HUES48 (cell line): ENCODE data around the gene CACNB4.
"Not testable (repeated sequence)": the region's sequence is repeated elsewhere in the genome, so short reads cannot be mapped to it uniquely, and the experiment has no call there.

Experiments used
- H3K27ac ChIP-seq: one replicate; pipeline ENCODE4 v1.7.0; 2013; ENCODE audit warnings: low read depth, low read length, inconsistent platforms
- H3K27me3 ChIP-seq: 2 replicates; pipeline ENCODE4 v1.6.1; 2013; ENCODE audit warnings: mild to moderate bottlenecking, low read length; ENCODE audit not compliant: control insufficient read depth, insufficient read depth
- H3K36me3 ChIP-seq: 2 replicates; pipeline ENCODE4 v1.6.1; 2013; ENCODE audit warnings: low read length; ENCODE audit not compliant: control insufficient read depth, insufficient read depth
- H3K4me1 ChIP-seq: 2 replicates; pipeline ENCODE4 v1.6.1; 2013; ENCODE audit warnings: mild to moderate bottlenecking, low read length; ENCODE audit not compliant: control insufficient read depth, insufficient read depth
- H3K4me3 ChIP-seq: 2 replicates; pipeline ENCODE4 v1.5.1; 2013; ENCODE audit warnings: mild to moderate bottlenecking, low read depth, low read length
- H3K9ac ChIP-seq: 2 replicates; pipeline ENCODE4 v1.6.1; 2013; ENCODE audit warnings: mild to moderate bottlenecking, low read depth, low read length, moderate library complexity
- H3K9me3 ChIP-seq: 2 replicates; pipeline ENCODE4 v1.6.1; 2013; ENCODE audit warnings: low read length; ENCODE audit not compliant: control insufficient read depth, insufficient read depth

Gene CACNB4

GRCh38 chr2:151952691-151953456 is 146.0 kb downstream of the CACNB4 start:
- no peak overlapping the region for H3K9ac ChIP-seq
- H3K4me3 ChIP-seq = no peak overlapping the region
- peaks cover under 1% of the 10 kb centered on the region; the same call in 1 of the 2 replicates for H3K4me1 ChIP-seq

GRCh38 chr2:151947813-151948165 is 151.1 kb downstream of the CACNB4 start:
- Histone ChIP-seq H3K27ac (no peak overlapping the region), H3K4me3 (no peak overlapping the region), H3K36me3 (no peaks in the 10 kb centered on the region)

More at GRCh38 chr2:151952691-151953456, 146.0 kb downstream of the CACNB4 start:
- no peaks in the 10 kb centered on the region for H3K36me3 ChIP-seq
- no peak overlapping the region for H3K27ac ChIP-seq
- H3K9me3 ChIP-seq = no peaks in the 10 kb centered on the region
- no peaks in the 10 kb centered on the region for H3K27me3 ChIP-seq

DNA sequence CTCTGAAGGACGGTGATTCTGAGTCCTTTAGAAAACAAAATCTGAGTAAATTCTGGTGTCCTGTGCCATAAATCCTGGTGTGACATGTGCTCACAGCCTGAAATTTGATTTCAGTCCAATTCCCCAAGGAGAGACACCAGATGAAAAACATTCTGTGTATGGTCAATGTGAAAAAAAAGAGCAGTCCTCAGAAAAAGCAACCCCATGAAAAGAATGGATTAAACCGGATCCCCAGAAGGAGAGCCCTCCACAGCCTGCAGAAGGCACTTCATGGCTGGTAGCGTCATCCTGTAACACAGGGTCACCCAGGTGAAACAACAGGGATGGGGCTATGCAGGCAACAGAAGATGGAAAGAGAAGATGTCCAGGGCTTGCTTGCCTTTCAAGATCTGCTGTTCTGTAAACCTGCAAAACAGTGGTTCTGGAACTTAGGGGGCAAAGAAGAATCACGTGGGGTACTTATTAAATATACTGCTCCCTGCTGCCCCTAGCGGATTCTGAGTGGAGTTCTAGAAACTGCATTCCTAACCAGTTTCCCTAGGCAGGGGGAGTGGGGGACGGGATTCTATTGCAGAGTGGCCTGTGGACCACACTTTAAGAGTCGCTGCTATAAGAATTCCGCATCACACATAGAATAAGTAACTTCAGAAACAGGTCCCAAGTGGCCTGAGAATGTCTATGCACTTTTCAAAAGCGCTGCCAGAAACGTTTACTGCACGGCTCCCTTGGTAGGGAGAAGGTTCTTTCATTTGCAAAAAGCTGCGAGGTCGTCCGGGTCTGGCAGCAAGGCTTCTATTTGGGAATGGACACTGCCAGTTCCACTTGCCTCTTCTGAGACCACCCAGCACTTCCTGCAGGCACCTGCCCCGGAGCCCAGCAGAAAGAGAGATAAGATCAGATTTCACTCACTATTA is 151.7 kb downstream of the CACNB4 start:
- Histone ChIP-seq H3K9me3 (peaks cover 3% of the 10 kb centered on the region; the same call in 1 of the 2 replicates), H3K27ac (no peak overlapping the region), H3K9ac (no peak overlapping the region), H3K36me3 (no peaks in the 10 kb centered on the region), H3K27me3 (no peaks in the 10 kb centered on the region), H3K4me1 (peaks cover 7% of the 10 kb centered on the region), H3K4me3 (peak overlapping the region; percentile 45; the same call in 1 of the 2 replicates)

More at GRCh38 chr2:151947813-151948165, 151.1 kb downstream of the CACNB4 start:
- peaks cover 3% of the 10 kb centered on the region; the same call in 1 of the 2 replicates for H3K9me3 ChIP-seq
- H3K4me1 ChIP-seq = peaks cover 7% of the 10 kb centered on the region
- no peak overlapping the region for H3K9ac ChIP-seq
- no peaks in the 10 kb centered on the region for H3K27me3 ChIP-seq

DNA sequence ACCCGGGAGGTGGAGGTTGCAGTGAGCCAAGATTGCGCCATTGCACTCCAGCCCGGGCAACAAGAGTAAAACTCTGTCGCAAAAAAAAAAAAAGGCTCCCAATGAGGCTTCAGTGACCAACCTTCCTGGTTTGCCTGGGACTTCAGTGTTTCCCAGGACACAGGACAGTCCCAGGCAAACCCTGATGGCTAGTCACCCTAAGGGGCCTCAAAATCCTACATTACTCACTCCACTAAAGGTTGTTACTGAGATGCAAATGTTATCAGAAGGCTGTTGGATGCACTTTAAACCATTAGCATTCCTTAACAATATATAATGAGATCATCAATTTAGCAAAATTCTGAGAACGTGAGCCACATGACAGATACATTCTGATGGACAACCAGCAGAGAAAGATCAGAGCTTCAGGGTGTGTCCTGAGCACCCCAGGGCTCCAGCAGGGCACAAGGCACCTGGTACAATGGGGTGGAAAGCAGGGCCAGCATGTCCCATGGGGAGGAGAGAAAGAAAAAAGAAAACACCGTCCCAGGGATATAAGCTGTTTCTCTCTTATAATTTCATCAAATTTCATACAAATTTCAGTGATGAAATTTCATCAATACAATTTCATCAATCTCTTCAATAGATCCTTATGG is 152.5 kb downstream of the CACNB4 start:
- Histone ChIP-seq H3K27ac (no peak overlapping the region), H3K36me3 (no peaks in the 10 kb centered on the region), H3K4me1 (peaks cover 7% of the 10 kb centered on the region), H3K9ac (no peak overlapping the region), H3K4me3 (no peak overlapping the region), H3K27me3 (no peaks in the 10 kb centered on the region), H3K9me3 (peaks cover 7% of the 10 kb centered on the region; the same call in 1 of the 2 replicates)

DNA sequence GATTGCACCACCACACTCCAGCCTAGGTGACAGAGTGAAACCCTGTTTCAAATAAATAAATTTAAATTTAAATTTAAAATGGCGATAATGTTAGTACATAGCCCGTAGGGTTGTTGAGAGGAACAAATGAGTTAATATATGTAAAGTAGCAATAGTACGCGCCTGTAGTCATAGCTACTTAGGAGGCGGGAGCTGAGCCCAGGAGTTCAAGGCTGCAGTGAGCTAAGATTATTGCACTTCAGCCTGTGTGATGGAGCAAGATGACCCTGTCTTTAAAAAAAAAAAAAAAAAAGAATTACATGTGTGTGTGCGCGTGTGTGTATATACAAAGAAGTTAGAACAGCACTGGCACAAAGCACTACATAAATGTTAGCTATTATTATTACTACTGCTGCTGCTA is 153.2 kb downstream of the CACNB4 start:
- Histone ChIP-seq H3K27ac (no peak overlapping the region), H3K27me3 (no peaks in the 10 kb centered on the region), H3K9me3 (peaks cover 7% of the 10 kb centered on the region; the same call in 1 of the 2 replicates), H3K4me3 (no peak overlapping the region), H3K4me1 (peaks cover 7% of the 10 kb centered on the region), H3K9ac (no peak overlapping the region), H3K36me3 (no peaks in the 10 kb centered on the region)

GRCh38 chr2:151945186-151945585 is 153.7 kb downstream of the CACNB4 start:
- Histone ChIP-seq H3K27ac (no peak overlapping the region), H3K9ac (no peak overlapping the region), H3K4me1 (peaks cover 7% of the 10 kb centered on the region), H3K4me3 (no peak overlapping the region), H3K9me3 (peaks cover 7% of the 10 kb centered on the region; the same call in 1 of the 2 replicates), H3K27me3 (no peaks in the 10 kb centered on the region), H3K36me3 (no peaks in the 10 kb centered on the region)

GRCh38 chr2:151943461-151943860 is 155.4 kb downstream of the CACNB4 start:
- H3K9me3 ChIP-seq = peaks cover 7% of the 10 kb centered on the region; the same call in 1 of the 2 replicates
- peaks cover 7% of the 10 kb centered on the region for H3K4me1 ChIP-seq
- no peak overlapping the region for H3K4me3 ChIP-seq
- H3K36me3 ChIP-seq = no peaks in the 10 kb centered on the region
- H3K27ac ChIP-seq = no peak overlapping the region
- no peaks in the 10 kb centered on the region for H3K27me3 ChIP-seq
- no peak overlapping the region for H3K9ac ChIP-seq

- H3K27ac ChIP-seq, H3K36me3 ChIP-seq, H3K27me3 ChIP-seq, H3K9me3 ChIP-seq, H3K9ac ChIP-seq, H3K4me3 ChIP-seq, H3K4me1 ChIP-seq: not testable (repeated sequence)
These were observed 156.2 kb downstream of the CACNB4 start for GRCh38 chr2:151942540-151943205.

DNA sequence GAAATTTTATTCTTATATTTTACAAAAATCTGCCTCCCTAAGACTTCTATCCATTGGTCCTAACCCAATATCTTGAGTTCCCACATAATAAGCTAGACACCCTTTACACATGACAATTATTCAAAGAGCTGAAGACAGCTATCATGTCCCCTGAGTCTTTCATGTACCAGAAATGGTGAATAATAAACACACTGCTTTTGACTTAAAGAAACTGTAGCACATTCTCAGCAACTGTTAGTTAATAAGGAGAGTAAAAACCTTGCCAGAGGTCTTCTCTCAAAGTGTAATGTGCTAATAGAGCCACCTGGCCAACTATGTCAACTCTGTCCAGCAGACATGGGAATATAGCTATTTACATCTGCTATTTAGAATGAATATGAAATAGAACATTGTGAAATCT is 160.9 kb downstream of the CACNB4 start:
- Histone ChIP-seq H3K27ac (no peak overlapping the region), H3K36me3 (no peaks in the 10 kb centered on the region), H3K9ac (no peak overlapping the region), H3K4me3 (no peak overlapping the region), H3K4me1 (no peaks in the 10 kb centered on the region), H3K9me3 (peaks cover 4% of the 10 kb centered on the region; the same call in 1 of the 2 replicates), H3K27me3 (no peaks in the 10 kb centered on the region)

GRCh38 chr2:151936626-151937025 is 162.2 kb downstream of the CACNB4 start:
- Histone ChIP-seq H3K27me3 (no peaks in the 10 kb centered on the region), H3K4me3 (no peak overlapping the region), H3K9me3 (peaks cover 1% of the 10 kb centered on the region; the same call in 1 of the 2 replicates), H3K27ac (no peak overlapping the region), H3K36me3 (no peaks in the 10 kb centered on the region), H3K9ac (no peak overlapping the region), H3K4me1 (no peaks in the 10 kb centered on the region)
